Mesenchymal stem cell (in vitro differentiated cells and primary cell): ENCODE results near the gene DTNB.
A peak's percentile ranks its signal among the peaks of the same experiment; 100 is the strongest.

ENCODE experiments used
- DNase-seq: peaks from one replicate; pipeline ENCODE4 v3.0.0-alpha.2; 2013
- H2AFZ ChIP-seq: one replicate; pipeline ENCODE4 v1.6.1; 2013; ENCODE audit warnings: low read depth, mild to moderate bottlenecking, control low read depth, inconsistent platforms, low read length, moderate library complexity
- H2AK5ac ChIP-seq: 2 replicates; pipeline ENCODE4 v1.6.1; 2013; ENCODE audit warnings: low read length, moderate library complexity, mild to moderate bottlenecking, inconsistent platforms; ENCODE audit not compliant: severe bottlenecking
- H2BK120ac ChIP-seq: one replicate; pipeline ENCODE4 v1.6.1; 2013; ENCODE audit warnings: low read depth, mild to moderate bottlenecking, inconsistent platforms, low read length, moderate library complexity
- H2BK12ac ChIP-seq, 2 experiments: one replicate each; pipeline ENCODE4 v1.6.1; 2013; ENCODE audit warnings: inconsistent platforms in 2 of 2, low read length in 2 of 2, mild to moderate bottlenecking in 2 of 2, moderate library complexity in 2 of 2, control low read depth in 1 of 2
- H2BK15ac ChIP-seq: one replicate; pipeline ENCODE4 v1.6.1; 2013; ENCODE audit warnings: mild to moderate bottlenecking, low read depth, inconsistent platforms; ENCODE audit not compliant: poor library complexity, severe bottlenecking
- H2BK5ac ChIP-seq: 2 replicates; pipeline ENCODE4 v1.6.1; 2013; ENCODE audit warnings: low read depth, mild to moderate bottlenecking, low read length, control low read depth, inconsistent platforms; ENCODE audit not compliant: poor library complexity, severe bottlenecking
- H3K14ac ChIP-seq, 2 experiments: one replicate each; pipeline ENCODE4 v1.6.1; 2013; ENCODE audit warnings: inconsistent platforms in 2 of 2, low read length in 2 of 2, control low read depth in 1 of 2, mild to moderate bottlenecking in 1 of 2, moderate library complexity in 1 of 2
- H3K18ac ChIP-seq, 2 experiments: one replicate each; pipeline ENCODE4 v1.6.1; 2013; ENCODE audit warnings: inconsistent platforms in 2 of 2, low read length in 2 of 2, control low read depth in 1 of 2, low read depth in 1 of 2, mild to moderate bottlenecking in 1 of 2
- H3K23ac ChIP-seq, 2 experiments: one replicate each; pipeline ENCODE4 v1.6.1; 2013; ENCODE audit warnings: inconsistent platforms in 2 of 2, low read length in 2 of 2, mild to moderate bottlenecking in 2 of 2, moderate library complexity in 2 of 2, control low read depth in 1 of 2
- H3K27ac ChIP-seq: 2 replicates; pipeline ENCODE4 v1.5.1; 2013; ENCODE audit warnings: mild to moderate bottlenecking, moderate library complexity, low read length, control low read depth, inconsistent platforms; ENCODE audit not compliant: poor library complexity, severe bottlenecking
- H3K27me3 ChIP-seq, 2 experiments: 2 replicates each; pipeline versions ENCODE4 v1.6.1 to v1.7.0; 2013; ENCODE audit warnings: low read length in 2 of 2, mild to moderate bottlenecking in 2 of 2, moderate library complexity in 2 of 2, control low read depth in 1 of 2, inconsistent platforms in 1 of 2; ENCODE audit not compliant: control insufficient read depth in 1 of 2, insufficient read depth in 1 of 2
- H3K36me3 ChIP-seq, 2 experiments: 2 replicates each; pipeline versions ENCODE4 v1.6.1 to v1.7.0; 2013; ENCODE audit warnings: low read length in 2 of 2, control low read depth in 1 of 2, inconsistent platforms in 1 of 2, low read depth in 1 of 2, mild to moderate bottlenecking in 1 of 2; ENCODE audit not compliant: insufficient read depth in 2 of 2, control insufficient read depth in 1 of 2
- H3K4ac ChIP-seq, 2 experiments: one replicate each; pipeline ENCODE4 v1.6.1; 2013; ENCODE audit warnings: inconsistent platforms in 2 of 2, low read length in 2 of 2, mild to moderate bottlenecking in 2 of 2, moderate library complexity in 2 of 2, control low read depth in 1 of 2, low read depth in 1 of 2
- H3K4me1 ChIP-seq: 2 replicates; pipeline ENCODE4 v1.6.1; 2013; ENCODE audit warnings: low read depth, low read length, control low read depth; ENCODE audit not compliant: control insufficient read depth, insufficient read depth
- H3K4me2 ChIP-seq: 2 replicates; pipeline ENCODE4 v1.6.1; 2013; ENCODE audit warnings: low read length, mild to moderate bottlenecking, inconsistent platforms; ENCODE audit not compliant: poor library complexity, severe bottlenecking
- H3K4me3 ChIP-seq, 2 experiments: 2 replicates each; pipeline versions ENCODE4 v1.5.1 to v1.7.0; 2013; ENCODE audit warnings: low read length in 2 of 2, mild to moderate bottlenecking in 2 of 2, control low read depth in 1 of 2, low read depth in 1 of 2; ENCODE audit not compliant: insufficient read depth in 1 of 2
- H3K79me1 ChIP-seq: replicated peaks from 2 replicates; pipeline ENCODE4 v1.6.1; 2013; ENCODE audit warnings: mild to moderate bottlenecking, control low read depth, low read length, inconsistent platforms; ENCODE audit not compliant: poor library complexity, severe bottlenecking
- H3K9ac ChIP-seq: 2 replicates; pipeline ENCODE4 v1.7.0; 2013; ENCODE audit warnings: mild to moderate bottlenecking, low read length, moderate library complexity
- H3K9me3 ChIP-seq: 2 replicates; pipeline ENCODE4 v1.7.0; 2013; ENCODE audit warnings: mild to moderate bottlenecking, low read length; ENCODE audit not compliant: control insufficient read depth
- H4K8ac ChIP-seq: one replicate; pipeline ENCODE4 v1.6.1; 2013; ENCODE audit warnings: inconsistent platforms, mild to moderate bottlenecking, low read length, moderate library complexity
- H4K91ac ChIP-seq: one replicate; pipeline ENCODE4 v1.6.1; 2013; ENCODE audit warnings: mild to moderate bottlenecking, low read length, inconsistent platforms
- WGBS: methylation state at CpG from one replicate; pipeline ENCODE4 v1.1.7; 2013; ENCODE audit warnings: mixed read lengths; 5-methylcytosine and 5-hydroxymethylcytosine counted together

Gene DTNB

DNA sequence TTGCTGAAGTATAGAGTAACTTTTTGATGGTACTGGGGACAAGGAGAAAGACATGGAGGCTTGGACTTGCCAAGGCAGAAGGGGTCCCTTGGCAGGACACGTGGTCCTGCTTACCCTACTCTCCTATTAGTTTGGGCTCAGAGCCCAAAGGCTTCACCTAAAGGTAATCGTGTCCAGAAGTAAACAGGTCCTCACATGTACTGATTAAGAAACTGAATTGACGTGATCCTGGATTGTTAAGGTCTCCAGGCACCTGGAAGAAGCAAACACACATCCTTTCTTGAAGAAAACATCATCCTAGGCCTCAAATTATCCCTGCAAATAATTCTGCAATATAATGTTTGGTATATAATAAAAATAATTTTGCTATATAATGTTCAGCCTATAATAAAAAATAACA lies 50.0 kb downstream of the DTNB start:
- Histone ChIP-seq H2BK120ac (no peak overlapping the region), H2BK5ac (no peak overlapping the region), H2BK12ac (no peak overlapping the region), H2AFZ (no peak overlapping the region), H3K9me3 (no peaks in the 10 kb centered on the region), H3K4ac (no peak overlapping the region), H3K4me2 (no peak overlapping the region), H4K91ac (no peak overlapping the region), H3K9ac (no peak overlapping the region), H3K18ac (no peak overlapping the region), H3K36me3 (peaks cover 0 to 4% of the 10 kb centered on the region in 2 experiments), H3K23ac (no peak overlapping the region), H3K27me3 (no peaks in the 10 kb centered on the region), H4K8ac (no peak overlapping the region), H2BK15ac (no peak overlapping the region), H3K79me1 (no peaks in the 10 kb centered on the region), H2AK5ac (no peak overlapping the region), H3K14ac (no peak overlapping the region), H3K4me3 (no peak overlapping the region), H3K4me1 (no peaks in the 10 kb centered on the region), H3K27ac (no peak overlapping the region)
- 86% methylated on average over 3 of the region's 3 CpGs for WGBS
- DNase-seq = no peak

- over 99% methylated on average over 3 of the region's 4 CpGs for whole genome bisulfite sequencing
- H3K79me1 ChIP-seq = no peaks in the 10 kb centered on the region
- H3K27ac ChIP-seq = no peak overlapping the region
- H2BK120ac ChIP-seq = no peak overlapping the region
- H3K4ac ChIP-seq = no peak overlapping the region
- no peak overlapping the region for H4K8ac ChIP-seq
- no peak overlapping the region for H3K9ac ChIP-seq
- no peak overlapping the region for H2BK5ac ChIP-seq
- no peak overlapping the region for H2AFZ ChIP-seq
- H4K91ac ChIP-seq = no peak overlapping the region
- H2BK12ac ChIP-seq = no peak overlapping the region
- H2BK15ac ChIP-seq = no peak overlapping the region
- no peak overlapping the region for H3K4me2 ChIP-seq
- no peaks in the 10 kb centered on the region for H3K27me3 ChIP-seq
- no peak overlapping the region for H3K4me3 ChIP-seq
- H3K23ac ChIP-seq = no peak overlapping the region
- H3K36me3 ChIP-seq = no peaks in the 10 kb centered on the region
- H3K14ac ChIP-seq = no peak overlapping the region
- H3K18ac ChIP-seq = no peak overlapping the region
- no peak for DNase-seq
- peaks cover 3% of the 10 kb centered on the region for H3K4me1 ChIP-seq
- H3K9me3 ChIP-seq = no peaks in the 10 kb centered on the region
- H2AK5ac ChIP-seq = no peak overlapping the region
Observed at GRCh38 chr2:25620711-25621110, 52.7 kb downstream of the DTNB start.

DNA sequence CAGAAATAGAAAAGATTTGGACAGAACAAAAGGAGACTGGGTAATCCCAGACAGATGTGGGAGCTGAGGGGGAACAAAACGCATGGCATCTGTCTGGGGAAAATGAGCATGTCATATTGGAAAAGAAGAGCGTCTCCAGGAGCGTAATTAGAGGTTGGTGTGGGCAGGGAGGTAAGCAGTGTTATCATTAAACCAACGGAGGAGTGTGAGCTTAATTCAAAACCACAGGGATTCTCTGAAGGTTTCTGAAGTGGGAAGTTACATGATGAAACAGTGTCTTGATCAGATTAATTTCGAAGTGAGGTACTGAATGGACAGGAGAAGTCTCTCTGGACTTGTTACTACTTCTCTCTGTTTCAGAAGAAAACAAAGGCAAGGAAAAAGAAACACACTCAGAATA lies 53.3 kb downstream of the DTNB start:
- DNase-seq = no peak
- no peak overlapping the region for H3K4me2 ChIP-seq
- H2AK5ac ChIP-seq = no peak overlapping the region
- H3K27ac ChIP-seq = no peak overlapping the region
- H3K4me3 ChIP-seq = no peak overlapping the region
- no peaks in the 10 kb centered on the region for H3K36me3 ChIP-seq
- H3K27me3 ChIP-seq = no peaks in the 10 kb centered on the region
- H2AFZ ChIP-seq = no peak overlapping the region
- no peak overlapping the region for H2BK12ac ChIP-seq
- WGBS = 95% methylated on average over 5 of the region's 5 CpGs
- H4K91ac ChIP-seq = no peak overlapping the region
- H2BK120ac ChIP-seq = no peak overlapping the region
- H4K8ac ChIP-seq = no peak overlapping the region
- H3K14ac ChIP-seq = no peak overlapping the region
- no peak overlapping the region for H2BK15ac ChIP-seq
- no peaks in the 10 kb centered on the region for H3K79me1 ChIP-seq
- H3K4ac ChIP-seq = no peak overlapping the region
- no peak overlapping the region for H2BK5ac ChIP-seq
- H3K4me1 ChIP-seq = peaks cover 3% of the 10 kb centered on the region
- no peaks in the 10 kb centered on the region for H3K9me3 ChIP-seq
- no peak overlapping the region for H3K18ac ChIP-seq
- no peak overlapping the region for H3K23ac ChIP-seq
- no peak overlapping the region for H3K9ac ChIP-seq

DNA sequence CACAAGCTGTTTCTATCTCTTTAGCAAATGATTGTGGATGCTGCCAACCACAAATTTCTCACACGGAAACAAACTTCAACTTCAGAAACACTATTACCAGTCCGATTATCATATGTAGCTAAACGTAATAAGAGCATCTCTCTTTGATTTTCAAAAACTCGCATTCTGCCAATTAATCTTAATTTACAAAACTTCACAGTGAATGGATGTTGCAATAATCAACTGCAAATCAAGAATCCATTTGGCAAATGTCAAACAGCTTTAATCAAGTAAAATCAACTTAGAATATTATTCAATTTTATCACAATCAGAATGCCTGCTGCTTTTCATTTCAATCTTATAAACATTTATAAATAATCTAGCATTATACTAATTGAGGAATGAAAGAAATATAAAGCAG lies 54.2 kb downstream of the DTNB start:
- H3K18ac ChIP-seq = no peak overlapping the region
- H3K27me3 ChIP-seq = no peaks in the 10 kb centered on the region
- no peak overlapping the region for H4K8ac ChIP-seq
- no peak overlapping the region for H2BK120ac ChIP-seq
- no peaks in the 10 kb centered on the region for H3K79me1 ChIP-seq
- H3K14ac ChIP-seq = no peak overlapping the region
- no peaks in the 10 kb centered on the region for H3K9me3 ChIP-seq
- no peak overlapping the region for H3K23ac ChIP-seq
- H2BK12ac ChIP-seq = no peak overlapping the region
- H3K27ac ChIP-seq = peak overlapping the region; percentile 40
- peaks cover 3% of the 10 kb centered on the region for H3K4me1 ChIP-seq
- no peak overlapping the region for H2AFZ ChIP-seq
- H3K9ac ChIP-seq = no peak overlapping the region
- no peaks in the 10 kb centered on the region for H3K36me3 ChIP-seq
- no peak overlapping the region for H2BK5ac ChIP-seq
- H4K91ac ChIP-seq = no peak overlapping the region
- no peak overlapping the region for H3K4me3 ChIP-seq
- DNase-seq = no peak
- WGBS = 97% methylated on average over 4 of the region's 4 CpGs
- no peak overlapping the region for H3K4ac ChIP-seq
- H2AK5ac ChIP-seq = no peak overlapping the region
- no peak overlapping the region for H2BK15ac ChIP-seq
- H3K4me2 ChIP-seq = no peak overlapping the region
